HFF-Myc (cell line): ENCODE results near the gene CYB5R3.

Source experiments
- DNase-seq: peaks from one replicate; pipeline ENCODE4 v3.0.0-alpha.2; 2011; ENCODE audit warnings: low read depth; ENCODE audit errors: extremely low read depth
- H3K4me3 ChIP-seq: replicated peaks from 2 replicates; pipeline ENCODE4 v1.5.1; 2011; ENCODE audit warnings: low read depth, mild to moderate bottlenecking, control low read depth, low read length
- TF ChIP-seq, protein P1 (sequence below): IDR thresholded peaks from 2 replicates; pipeline ENCODE4 v1.5.1; 2012; ENCODE audit warnings: mild to moderate bottlenecking, low read depth, low read length, control low read depth; ENCODE audit errors: missing control alignments

CYB5R3 gene

DNA sequence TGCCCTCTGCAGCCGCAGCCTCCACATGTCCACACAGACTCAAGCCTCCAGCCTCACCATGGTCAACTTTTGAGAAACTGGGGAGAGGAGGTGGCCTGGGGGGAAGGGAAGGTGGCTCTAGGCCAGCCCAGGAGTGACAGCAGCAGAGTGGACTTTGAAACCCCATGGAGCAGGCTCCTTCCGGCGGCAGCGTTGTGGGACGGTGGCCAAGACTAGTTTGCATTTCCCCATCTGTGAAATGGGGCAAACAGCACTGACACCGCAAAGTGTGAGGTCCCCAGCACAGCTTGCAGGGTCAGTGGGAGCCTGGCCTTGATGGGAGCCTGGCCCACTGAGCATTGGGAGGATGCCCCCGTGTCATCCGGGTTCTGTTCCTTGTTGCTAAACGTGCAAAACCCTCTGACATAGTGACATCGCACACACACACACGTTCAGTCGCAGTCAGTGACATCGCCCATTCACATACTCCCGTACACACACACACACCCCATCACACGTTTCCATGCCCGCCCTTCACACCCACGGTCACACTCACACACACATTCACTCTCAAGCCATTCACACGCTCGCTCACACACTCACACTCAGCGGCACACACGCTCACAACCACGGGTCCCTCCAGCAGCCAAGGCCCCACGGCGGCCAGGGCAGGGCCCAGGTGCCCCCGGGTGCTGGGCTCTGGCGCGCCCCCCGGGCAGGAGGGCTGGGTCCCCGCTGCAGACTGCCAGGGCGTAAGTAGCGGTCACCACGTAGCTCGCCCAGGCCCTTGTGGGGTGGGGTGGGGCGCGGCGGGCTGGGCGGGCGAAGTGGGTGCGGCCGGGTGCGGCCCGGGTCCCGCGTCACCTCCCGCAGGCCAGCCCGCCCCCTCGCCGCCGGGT lies 585 bp downstream of the CYB5R3 start:
- DNase-seq, result no peak
- H3K4me3 ChIP-seq, result peak overlapping the region; percentile 82
- TF ChIP-seq, protein P1, sequence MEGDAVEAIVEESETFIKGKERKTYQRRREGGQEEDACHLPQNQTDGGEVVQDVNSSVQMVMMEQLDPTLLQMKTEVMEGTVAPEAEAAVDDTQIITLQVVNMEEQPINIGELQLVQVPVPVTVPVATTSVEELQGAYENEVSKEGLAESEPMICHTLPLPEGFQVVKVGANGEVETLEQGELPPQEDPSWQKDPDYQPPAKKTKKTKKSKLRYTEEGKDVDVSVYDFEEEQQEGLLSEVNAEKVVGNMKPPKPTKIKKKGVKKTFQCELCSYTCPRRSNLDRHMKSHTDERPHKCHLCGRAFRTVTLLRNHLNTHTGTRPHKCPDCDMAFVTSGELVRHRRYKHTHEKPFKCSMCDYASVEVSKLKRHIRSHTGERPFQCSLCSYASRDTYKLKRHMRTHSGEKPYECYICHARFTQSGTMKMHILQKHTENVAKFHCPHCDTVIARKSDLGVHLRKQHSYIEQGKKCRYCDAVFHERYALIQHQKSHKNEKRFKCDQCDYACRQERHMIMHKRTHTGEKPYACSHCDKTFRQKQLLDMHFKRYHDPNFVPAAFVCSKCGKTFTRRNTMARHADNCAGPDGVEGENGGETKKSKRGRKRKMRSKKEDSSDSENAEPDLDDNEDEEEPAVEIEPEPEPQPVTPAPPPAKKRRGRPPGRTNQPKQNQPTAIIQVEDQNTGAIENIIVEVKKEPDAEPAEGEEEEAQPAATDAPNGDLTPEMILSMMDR, result no peak

- TF ChIP-seq, protein P1, result no peak
- H3K4me3 ChIP-seq, result peak overlapping the region; percentile 82
- DNase-seq, result no peak
These were observed 1.2 kb downstream of the CYB5R3 start for GRCh38 chr22:42648017-42648367.

- 0 out of 2 replicates have a peak overlapping the region, but pooled peaks have one; percentile 3 for H3K4me3 ChIP-seq
- TF ChIP-seq, protein P1, result no peak
- DNase-seq, result no peak
These were observed 2.3 kb downstream of the CYB5R3 start for GRCh38 chr22:42646569-42647525.

DNA sequence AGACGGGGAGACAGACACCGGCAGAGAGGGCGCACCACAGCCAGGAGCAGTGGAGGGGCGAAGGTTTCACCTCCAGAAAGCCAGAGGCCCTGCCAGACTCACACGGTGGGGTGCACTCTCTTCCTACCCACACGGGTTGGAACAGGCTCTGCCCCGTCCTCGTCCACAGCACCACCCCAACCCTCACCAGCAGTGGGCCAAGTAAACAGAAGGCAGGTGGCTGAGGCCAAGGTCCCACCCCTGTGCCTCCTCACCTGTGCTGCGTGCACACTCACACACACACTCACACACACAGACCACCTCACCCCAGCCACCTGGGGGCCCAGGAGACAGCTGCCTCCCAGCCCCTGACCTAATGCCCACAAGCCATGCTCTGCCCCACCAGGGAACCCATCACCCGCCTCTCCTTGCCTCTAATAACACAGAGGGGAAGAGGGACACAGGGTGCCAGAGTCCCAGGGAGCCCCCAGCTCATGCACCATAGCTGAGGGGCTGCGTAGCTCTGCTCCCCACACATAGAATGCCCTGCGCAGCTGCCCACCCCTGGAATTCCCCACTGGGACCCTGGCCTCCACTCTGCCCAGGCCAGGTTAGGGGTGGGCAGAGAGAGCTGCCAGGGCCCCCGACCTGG lies 3.1 kb downstream of the CYB5R3 start:
- 0 out of 2 replicates have a peak overlapping the region, but pooled peaks have one; percentile 3 for H3K4me3 ChIP-seq
- TF ChIP-seq, protein P1, result no peak
- DNase-seq, result no peak

DNA sequence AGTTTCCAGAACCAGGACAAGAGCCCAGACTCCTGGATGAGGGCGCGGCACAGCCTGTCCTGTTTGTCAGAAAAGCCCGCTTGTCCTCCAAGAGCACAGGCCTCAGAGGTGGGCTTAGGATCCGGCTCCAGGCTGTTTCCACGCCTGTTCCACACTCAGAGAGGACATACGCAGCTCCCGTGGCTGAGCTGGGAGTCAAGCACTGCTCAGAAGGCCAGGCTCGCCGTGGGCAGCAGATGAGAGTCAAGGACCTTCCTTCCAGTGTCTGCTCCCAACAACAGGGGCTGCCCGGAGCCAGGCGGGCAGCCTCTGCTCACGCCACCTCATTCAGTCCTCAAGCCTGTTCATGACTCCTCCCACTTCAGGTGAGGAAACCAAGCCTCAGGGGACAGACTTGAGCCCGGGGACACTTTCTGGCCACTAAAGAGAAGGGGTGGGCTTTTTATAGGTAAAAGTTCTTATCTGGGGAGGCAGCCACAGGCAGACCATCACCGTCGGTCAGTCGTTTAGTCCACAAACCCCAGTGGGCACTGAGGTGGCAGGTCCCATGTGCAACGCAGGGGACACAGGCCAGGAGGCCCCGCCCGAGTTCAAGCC lies 3.8 kb downstream of the CYB5R3 start:
- no peak overlapping the region for H3K4me3 ChIP-seq
- TF ChIP-seq, protein P1, result no peak

More for the DNA sequence above, 3.8 kb downstream of the CYB5R3 start:
- DNase-seq, result no peak
